Measurements from ENCODE around the gene RHCG.

RHCG gene

GRCh38 chr15:89441295-89441812 is 55.0 kb downstream of the RHCG start:
- H2AK5ac ChIP-seq (ENCODE audit: low read depth, low read length), result peak overlapping the region; percentile 70
- no peaks in the 10 kb centered on the region for H3K36me3 ChIP-seq (replicated peaks in 1 of 2; ENCODE audit: control insufficient read depth in 2 of 2, insufficient read depth in 2 of 2, low read length in 2 of 2)
- peaks cover 0 to 16% of the 10 kb centered on the region in 2 donors for H3K4me1 ChIP-seq (ENCODE audit: control insufficient read depth in 2 of 2, insufficient read depth in 1 of 2, low read depth in 1 of 2, low read length in 2 of 2)
- H2BK5ac ChIP-seq (ENCODE audit: low read length), result no peak overlapping the region
- H3K27me3 ChIP-seq (ENCODE audit: control insufficient read depth in 3 of 3, insufficient read depth in 3 of 3, low read depth in 1 of 3, low read length in 3 of 3), result peaks cover 3 to 84% (median 34%) of the 10 kb centered on the region in 3 experiments
- no CpG with 5 or more reads among the region's 3 CpGs for WGBS, 2 donors (ENCODE audit: extremely low coverage in 2 of 2, insufficient read length in 2 of 2, insufficient replicate concordance in 1 of 2)
- no peak overlapping the region for H3K4me2 ChIP-seq (ENCODE audit: insufficient read depth, low read length, poor library complexity, severe bottlenecking)
- H3K9me3 ChIP-seq (replicated peaks in 1 of 2; ENCODE audit: control insufficient read depth in 2 of 2, insufficient read depth in 1 of 2, low read depth in 1 of 2, low read length in 2 of 2), result no peaks in the 10 kb centered on the region
- no peak overlapping the region for H3K9ac ChIP-seq (ENCODE audit: low read depth, low read length, poor library complexity)
- no peak overlapping the region for H3K18ac ChIP-seq (ENCODE audit: low read length)
- no peak overlapping the region for H3K23ac ChIP-seq (ENCODE audit: low read depth, low read length, poor library complexity)
- H2BK12ac ChIP-seq (ENCODE audit: low read length), result no peak overlapping the region
- peak overlapping the region in 1 of 2 donors; percentile 64 for H3K4me3 ChIP-seq (ENCODE audit: low read length in 2 of 2)
- no peak overlapping the region for H3K14ac ChIP-seq (ENCODE audit: low read length)
- H2BK15ac ChIP-seq (ENCODE audit: low read length), result no peak overlapping the region
- no peak overlapping the region for H4K91ac ChIP-seq (ENCODE audit: low read depth, low read length, poor library complexity)
- DNase-seq (ENCODE audit: low spot score), result no peak
- H2AFZ ChIP-seq (ENCODE audit: low read length), result no peak overlapping the region
- no peak overlapping the region for H3K4ac ChIP-seq (ENCODE audit: low read length)
- no peak overlapping the region for H4K8ac ChIP-seq (ENCODE audit: low read depth, low read length)
- H3K79me1 ChIP-seq (ENCODE audit: low read depth, low read length), result no peaks in the 10 kb centered on the region
- H3K27ac ChIP-seq (replicated peaks; ENCODE audit: low read length), result no peak overlapping the region
- no peak overlapping the region for H2BK120ac ChIP-seq (ENCODE audit: low read depth, low read length)

GRCh38 chr15:89439764-89440163 is 56.6 kb downstream of the RHCG start:
- H3K9ac ChIP-seq (ENCODE audit: low read depth, low read length, poor library complexity), result peak overlapping the region; percentile 56
- H3K27ac ChIP-seq (replicated peaks; ENCODE audit: low read length), result no peak overlapping the region
- peak overlapping the region; percentile 71 for H3K18ac ChIP-seq (ENCODE audit: low read length)
- H2AK5ac ChIP-seq (ENCODE audit: low read depth, low read length), result peak overlapping the region; percentile 61
- H3K4me3 ChIP-seq (ENCODE audit: low read length in 2 of 2), result no peak overlapping the region
- H2BK120ac ChIP-seq (ENCODE audit: low read depth, low read length), result no peak overlapping the region
- peaks cover 0 to 26% of the 10 kb centered on the region in 2 donors for H3K4me1 ChIP-seq (ENCODE audit: control insufficient read depth in 2 of 2, insufficient read depth in 1 of 2, low read depth in 1 of 2, low read length in 2 of 2)
- no peak overlapping the region for H2AFZ ChIP-seq (ENCODE audit: low read length)
- H2BK5ac ChIP-seq (ENCODE audit: low read length), result no peak overlapping the region
- no peak overlapping the region for H2BK12ac ChIP-seq (ENCODE audit: low read length)
- no peak overlapping the region for H3K23ac ChIP-seq (ENCODE audit: low read depth, low read length, poor library complexity)
- H4K8ac ChIP-seq (ENCODE audit: low read depth, low read length), result peak overlapping the region; percentile 74
- H3K4ac ChIP-seq (ENCODE audit: low read length), result no peak overlapping the region
- H4K91ac ChIP-seq (ENCODE audit: low read depth, low read length, poor library complexity), result no peak overlapping the region
- no peak for DNase-seq (ENCODE audit: low spot score)
- no peaks in the 10 kb centered on the region for H3K9me3 ChIP-seq (replicated peaks in 1 of 2; ENCODE audit: control insufficient read depth in 2 of 2, insufficient read depth in 1 of 2, low read depth in 1 of 2, low read length in 2 of 2)
- H3K79me1 ChIP-seq (ENCODE audit: low read depth, low read length), result no peaks in the 10 kb centered on the region
- no peak overlapping the region for H3K14ac ChIP-seq (ENCODE audit: low read length)
- no peak overlapping the region for H3K4me2 ChIP-seq (ENCODE audit: insufficient read depth, low read length, poor library complexity, severe bottlenecking)
- no peak overlapping the region for H2BK15ac ChIP-seq (ENCODE audit: low read length)
- no CpG with 5 or more reads among the region's 9 CpGs for WGBS, 2 donors (ENCODE audit: extremely low coverage in 2 of 2, insufficient read length in 2 of 2, insufficient replicate concordance in 1 of 2)
- H3K27me3 ChIP-seq (ENCODE audit: control insufficient read depth in 3 of 3, insufficient read depth in 3 of 3, low read depth in 1 of 3, low read length in 3 of 3), result peaks cover 0 to 83% (median 24%) of the 10 kb centered on the region in 3 experiments
- no peaks in the 10 kb centered on the region for H3K36me3 ChIP-seq (replicated peaks in 1 of 2; ENCODE audit: control insufficient read depth in 2 of 2, insufficient read depth in 2 of 2, low read length in 2 of 2)

- H2BK12ac ChIP-seq (ENCODE audit: low read length), result no peak overlapping the region
- no peak overlapping the region for H2BK120ac ChIP-seq (ENCODE audit: low read depth, low read length)
- H3K79me1 ChIP-seq (ENCODE audit: low read depth, low read length), result no peaks in the 10 kb centered on the region
- no peak overlapping the region for H3K18ac ChIP-seq (ENCODE audit: low read length)
- no CpG with 5 or more reads among the region's 7 CpGs for WGBS, 2 donors (ENCODE audit: extremely low coverage in 2 of 2, insufficient read length in 2 of 2, insufficient replicate concordance in 1 of 2)
- H4K91ac ChIP-seq (ENCODE audit: low read depth, low read length, poor library complexity), result no peak overlapping the region
- no peak overlapping the region for H4K8ac ChIP-seq (ENCODE audit: low read depth, low read length)
- H3K36me3 ChIP-seq (replicated peaks in 1 of 2; ENCODE audit: control insufficient read depth in 2 of 2, insufficient read depth in 2 of 2, low read length in 2 of 2), result no peaks in the 10 kb centered on the region
- H3K9ac ChIP-seq (ENCODE audit: low read depth, low read length, poor library complexity), result no peak overlapping the region
- no peak overlapping the region for H2AK5ac ChIP-seq (ENCODE audit: low read depth, low read length)
- H3K4me2 ChIP-seq (ENCODE audit: insufficient read depth, low read length, poor library complexity, severe bottlenecking), result no peak overlapping the region
- no peak overlapping the region for H3K23ac ChIP-seq (ENCODE audit: low read depth, low read length, poor library complexity)
- H2BK15ac ChIP-seq (ENCODE audit: low read length), result peak overlapping the region; percentile 1
- H3K27me3 ChIP-seq (ENCODE audit: control insufficient read depth in 3 of 3, insufficient read depth in 3 of 3, low read depth in 1 of 3, low read length in 3 of 3), result peaks cover 0 to 88% (median 29%) of the 10 kb centered on the region in 3 experiments
- DNase-seq (ENCODE audit: low spot score), result no peak
- no peak overlapping the region for H3K27ac ChIP-seq (replicated peaks; ENCODE audit: low read length)
- no peaks in the 10 kb centered on the region for H3K9me3 ChIP-seq (replicated peaks in 1 of 2; ENCODE audit: control insufficient read depth in 2 of 2, insufficient read depth in 1 of 2, low read depth in 1 of 2, low read length in 2 of 2)
- no peak overlapping the region for H2BK5ac ChIP-seq (ENCODE audit: low read length)
- H3K14ac ChIP-seq (ENCODE audit: low read length), result no peak overlapping the region
- no peak overlapping the region for H3K4ac ChIP-seq (ENCODE audit: low read length)
- H2AFZ ChIP-seq (ENCODE audit: low read length), result no peak overlapping the region
- H3K4me1 ChIP-seq (ENCODE audit: control insufficient read depth in 2 of 2, insufficient read depth in 1 of 2, low read depth in 1 of 2, low read length in 2 of 2), result peaks cover 0 to 16% of the 10 kb centered on the region in 2 donors
- H3K4me3 ChIP-seq (ENCODE audit: low read length in 2 of 2), result no peak overlapping the region
These were observed 59.6 kb downstream of the RHCG start for GRCh38 chr15:89436560-89437311.

GRCh38 chr15:89435362-89435761 is 61.0 kb downstream of the RHCG start:
- DNase-seq (ENCODE audit: low spot score), result no peak
- no peak overlapping the region for H3K14ac ChIP-seq (ENCODE audit: low read length)
- no peaks in the 10 kb centered on the region for H3K79me1 ChIP-seq (ENCODE audit: low read depth, low read length)
- peak overlapping the region; percentile 53 for H2AK5ac ChIP-seq (ENCODE audit: low read depth, low read length)
- peak overlapping the region; percentile 65 for H3K23ac ChIP-seq (ENCODE audit: low read depth, low read length, poor library complexity)
- no peak overlapping the region for H4K8ac ChIP-seq (ENCODE audit: low read depth, low read length)
- no peak overlapping the region for H3K4me2 ChIP-seq (ENCODE audit: insufficient read depth, low read length, poor library complexity, severe bottlenecking)
- H2BK5ac ChIP-seq (ENCODE audit: low read length), result peak overlapping the region; percentile 15
- H3K9me3 ChIP-seq (replicated peaks in 1 of 2; ENCODE audit: control insufficient read depth in 2 of 2, insufficient read depth in 1 of 2, low read depth in 1 of 2, low read length in 2 of 2), result no peaks in the 10 kb centered on the region
- WGBS, 2 donors (ENCODE audit: extremely low coverage in 2 of 2, insufficient read length in 2 of 2, insufficient replicate concordance in 1 of 2), result no CpG with 5 or more reads among the region's 8 CpGs
- peaks cover 0 to 18% of the 10 kb centered on the region in 2 donors for H3K4me1 ChIP-seq (ENCODE audit: control insufficient read depth in 2 of 2, insufficient read depth in 1 of 2, low read depth in 1 of 2, low read length in 2 of 2)
- no peak overlapping the region for H2BK15ac ChIP-seq (ENCODE audit: low read length)
- no peak overlapping the region for H3K9ac ChIP-seq (ENCODE audit: low read depth, low read length, poor library complexity)
- H3K27me3 ChIP-seq (ENCODE audit: control insufficient read depth in 3 of 3, insufficient read depth in 3 of 3, low read depth in 1 of 3, low read length in 3 of 3), result peaks cover 0 to 81% (median 27%) of the 10 kb centered on the region in 3 experiments
- no peak overlapping the region for H4K91ac ChIP-seq (ENCODE audit: low read depth, low read length, poor library complexity)
- H3K4ac ChIP-seq (ENCODE audit: low read length), result no peak overlapping the region
- no peak overlapping the region for H3K4me3 ChIP-seq (ENCODE audit: low read length in 2 of 2)
- no peak overlapping the region for H2AFZ ChIP-seq (ENCODE audit: low read length)
- no peak overlapping the region for H3K27ac ChIP-seq (replicated peaks; ENCODE audit: low read length)
- H2BK12ac ChIP-seq (ENCODE audit: low read length), result no peak overlapping the region
- H3K18ac ChIP-seq (ENCODE audit: low read length), result peak overlapping the region; percentile 97
- H2BK120ac ChIP-seq (ENCODE audit: low read depth, low read length), result no peak overlapping the region
- H3K36me3 ChIP-seq (replicated peaks in 1 of 2; ENCODE audit: control insufficient read depth in 2 of 2, insufficient read depth in 2 of 2, low read length in 2 of 2), result no peaks in the 10 kb centered on the region
